OCI-M2 (cell line): ENCODE measurements around the gene ANO1.
"Not testable (repeated sequence)": the region's sequence is repeated elsewhere in the genome, so short reads cannot be mapped to it uniquely, and the experiment has no call there.

Source experiments
- DNase-seq: peaks from one replicate; lab custom pipeline; 2025; ENCODE audit not compliant: unreplicated experiment; lab: John Stamatoyannopoulos, UW

Gene ANO1

DNA sequence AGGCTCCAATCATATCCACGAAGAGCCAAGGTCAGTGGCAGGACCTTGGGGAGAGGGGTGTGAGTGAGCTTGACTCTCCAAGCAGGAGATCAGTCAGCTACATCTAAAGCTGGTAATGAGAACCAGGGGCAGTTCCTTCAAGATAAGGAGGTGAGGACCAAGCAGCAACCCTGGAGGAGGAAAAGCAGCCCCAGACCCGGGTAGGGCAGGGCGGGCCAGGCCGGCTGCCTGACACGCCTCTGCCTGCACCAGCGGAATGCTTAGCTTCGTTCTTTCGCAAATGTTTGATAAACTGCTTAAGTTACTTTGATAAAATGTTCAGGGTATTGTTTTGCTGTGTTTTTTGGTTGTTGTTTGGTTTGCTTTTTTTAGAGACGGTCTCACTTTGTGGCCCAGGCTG, 106.3 kb downstream of the ANO1 start:
- DNase-seq, result no peak

- no peak for DNase-seq
Observed at GRCh38 chr11:70185348-70186055, 107.4 kb downstream of the ANO1 start.

- no peak for DNase-seq
Observed at GRCh38 chr11:70186420-70186819, 108.3 kb downstream of the ANO1 start.

GRCh38 chr11:70186936-70187335, 108.8 kb downstream of the ANO1 start:
- no peak for DNase-seq

GRCh38 chr11:70187771-70188170, 109.7 kb downstream of the ANO1 start:
- DNase-seq, result no peak

- DNase-seq, result no peak
Observed at GRCh38 chr11:70189622-70190021, 111.5 kb downstream of the ANO1 start.

- DNase-seq, result no peak
Observed at GRCh38 chr11:70191495-70192140, 113.5 kb downstream of the ANO1 start.

- DNase-seq, result no peak
Observed at GRCh38 chr11:70192666-70193410, 114.7 kb downstream of the ANO1 start.

DNA sequence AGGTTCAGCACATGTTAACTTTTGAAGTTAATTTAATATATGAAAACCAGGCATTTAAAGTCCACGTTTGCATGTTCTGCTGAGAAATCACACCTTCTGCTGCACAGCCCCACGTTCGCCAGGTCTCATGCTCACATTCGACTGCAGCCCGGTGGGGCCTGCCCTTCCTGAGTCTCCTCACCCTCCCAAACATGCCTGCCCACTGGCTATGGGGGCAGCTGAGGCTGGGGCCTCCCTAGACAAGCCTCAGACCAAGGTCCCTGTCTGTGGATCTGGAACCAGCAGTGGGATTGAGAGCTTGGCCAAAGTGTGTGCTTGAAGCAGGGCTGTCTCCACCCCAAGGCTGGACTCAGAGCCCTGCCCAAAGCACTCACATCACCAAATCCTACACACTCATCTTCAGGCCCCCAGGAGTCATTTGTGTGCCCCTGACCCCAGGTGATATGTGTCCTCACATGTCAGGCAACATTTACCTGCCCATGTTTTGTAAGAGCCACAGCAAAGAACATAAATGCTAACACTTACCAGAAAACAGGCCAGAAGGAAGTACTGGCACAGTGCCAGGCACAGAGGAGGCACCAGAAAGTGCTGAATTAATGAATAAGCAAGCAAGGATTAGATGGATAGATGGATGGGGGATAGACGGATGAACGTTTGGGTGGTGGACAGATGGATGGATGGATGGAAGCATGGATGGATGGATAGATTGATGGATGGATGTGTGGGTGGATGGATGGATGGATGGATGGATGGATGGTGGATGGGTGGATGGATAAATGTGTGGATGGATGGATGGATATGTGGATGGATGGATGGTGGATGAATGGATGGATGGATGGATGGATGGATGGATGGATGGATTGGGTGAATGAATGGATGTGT, 115.5 kb downstream of the ANO1 start:
- no peak for DNase-seq

- DNase-seq, result no peak
Observed at GRCh38 chr11:70194792-70195791, 117.0 kb downstream of the ANO1 start.

GRCh38 chr11:70200212-70200844, 122.2 kb downstream of the ANO1 start:
- no peak for DNase-seq

GRCh38 chr11:70201047-70201446, 122.9 kb downstream of the ANO1 start:
- DNase-seq, result not testable (repeated sequence)

DNA sequence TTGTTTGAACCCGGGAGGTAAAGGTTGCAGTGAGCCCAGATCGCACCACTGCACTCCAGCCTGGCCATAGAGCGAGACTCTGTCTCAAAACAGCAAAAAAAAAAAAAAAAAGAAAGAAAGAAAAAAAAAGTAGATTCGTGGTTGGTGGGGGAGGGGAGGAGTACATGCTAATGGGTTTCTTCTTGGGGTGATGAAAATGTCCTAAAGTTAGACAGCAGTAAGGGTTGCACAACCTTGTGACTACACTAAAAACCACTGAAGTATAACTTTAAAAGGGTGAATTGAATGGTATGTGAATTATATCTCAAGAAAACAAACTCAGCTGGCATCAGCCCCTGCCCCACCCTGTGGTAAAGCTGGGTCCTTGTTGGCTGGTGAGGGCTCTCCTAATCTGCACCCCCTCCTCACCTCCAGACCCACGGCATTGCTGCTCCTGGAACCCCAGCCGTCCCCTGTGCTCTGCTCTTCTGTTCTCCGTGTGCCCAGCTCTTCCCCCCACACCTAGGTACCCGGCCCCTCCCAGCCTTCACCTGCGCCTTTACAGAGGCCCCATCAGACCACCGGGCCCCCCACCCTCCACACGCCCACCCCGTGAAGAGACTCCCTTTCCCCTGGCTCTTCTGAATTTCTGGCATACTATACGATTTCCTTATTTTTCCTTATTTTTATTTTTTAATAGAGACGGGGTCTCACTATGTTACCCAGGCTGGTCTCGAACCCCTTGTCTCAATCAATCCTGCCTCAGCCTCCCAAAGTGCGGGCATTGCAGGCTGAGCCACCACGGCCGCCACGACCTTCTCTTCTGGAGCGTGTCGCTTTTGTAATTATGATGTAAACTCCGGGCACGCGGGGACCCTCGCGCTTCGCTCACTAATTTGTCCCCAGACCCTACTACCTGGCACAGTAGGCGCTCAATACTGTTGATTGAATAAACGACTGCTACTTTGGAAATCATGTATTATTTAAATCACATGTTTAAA, 124.1 kb downstream of the ANO1 start:
- DNase-seq, result no peak

DNA sequence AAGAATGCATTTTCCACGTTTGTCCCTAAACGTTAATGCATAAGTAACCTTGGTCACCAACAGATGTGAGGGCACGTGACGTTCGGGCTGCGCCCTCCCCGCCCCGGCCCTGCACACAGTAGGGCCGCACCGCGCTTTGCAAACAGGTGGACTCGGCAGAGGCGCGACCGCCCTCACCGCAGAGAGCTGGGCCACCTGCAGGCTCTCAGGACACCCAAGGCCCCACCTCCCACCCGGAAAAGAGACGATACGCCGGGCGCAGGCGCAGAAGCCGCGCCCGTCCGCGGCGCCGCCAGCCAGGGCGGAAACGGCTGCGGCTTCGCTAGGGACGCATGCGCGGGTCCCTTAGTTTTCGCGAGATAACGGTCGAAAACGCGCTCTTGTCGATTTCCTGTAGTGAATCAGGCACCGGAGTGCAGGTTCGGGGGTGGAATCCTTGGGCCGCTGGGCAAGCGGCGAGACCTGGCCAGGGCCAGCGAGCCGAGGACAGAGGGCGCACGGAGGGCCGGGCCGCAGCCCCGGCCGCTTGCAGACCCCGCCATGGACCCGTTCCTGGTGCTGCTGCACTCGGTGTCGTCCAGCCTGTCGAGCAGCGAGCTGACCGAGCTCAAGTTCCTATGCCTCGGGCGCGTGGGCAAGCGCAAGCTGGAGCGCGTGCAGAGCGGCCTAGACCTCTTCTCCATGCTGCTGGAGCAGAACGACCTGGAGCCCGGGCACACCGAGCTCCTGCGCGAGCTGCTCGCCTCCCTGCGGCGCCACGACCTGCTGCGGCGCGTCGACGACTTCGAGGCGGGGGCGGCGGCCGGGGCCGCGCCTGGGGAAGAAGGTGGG, 125.0 kb downstream of the ANO1 start, which contains the start of gene FADD:
TSS of gene FADD (plus strand) at position 377 of the 831 bp plus-strand sequence. CDS start at position 541, 164 bp downstream.
- peak; percentile 10 for DNase-seq

DNA sequence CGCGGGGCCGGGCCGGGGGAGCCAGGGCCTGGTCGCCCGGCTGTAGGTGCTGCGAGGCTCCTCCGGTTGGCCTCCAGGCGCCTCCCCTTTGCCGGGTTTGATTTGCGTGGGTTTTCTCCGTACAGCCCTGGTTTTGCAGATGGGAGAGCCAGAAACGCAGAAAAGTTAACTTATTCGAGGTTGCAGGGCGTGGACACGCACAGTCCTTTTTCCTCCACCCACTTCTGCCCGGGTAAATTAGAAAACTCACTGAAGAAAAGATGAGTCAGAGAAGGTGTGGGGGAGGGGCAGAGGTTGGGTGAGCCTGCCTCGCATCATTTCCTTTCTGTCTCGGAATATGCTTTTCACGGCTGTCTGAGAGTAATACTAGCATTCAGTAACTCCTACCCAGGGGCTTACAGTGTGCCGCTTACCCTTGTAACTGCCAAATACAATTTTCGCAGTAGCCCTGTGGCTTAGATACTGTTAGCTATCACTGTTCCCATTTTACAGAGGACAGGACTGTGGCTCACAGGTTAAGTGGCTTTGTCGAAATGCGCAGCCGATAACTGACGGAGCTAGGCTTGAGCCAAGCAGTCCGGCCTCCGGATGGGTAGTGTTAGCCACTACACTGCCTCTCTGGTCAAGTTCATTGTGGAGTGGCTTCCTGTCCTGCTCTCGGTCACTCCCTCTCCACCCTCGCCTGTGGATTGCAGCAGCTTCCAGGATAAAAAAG, 125.8 kb downstream of the ANO1 start:
- no peak for DNase-seq

- DNase-seq, result no peak
Observed at GRCh38 chr11:70204466-70204799, 126.3 kb downstream of the ANO1 start.
